Tibial nerve (tissue), 4 donors: ENCODE data around the gene DOC2A. TPM values are rescaled to one million over a fixed set of nuclear protein-coding genes. Genes with fewer than 3 reads are reported as not detected.

Experiments
- DNase-seq, 2 donors: peaks; one replicate each; pipeline ENCODE4 v3.0.0-alpha.2; 2019; ENCODE audit warnings: low spot score in 2 of 2
- H3K27ac ChIP-seq, 4 donors: fragments of 200-600 bp; sonication (generic) in 3 of 4; one replicate each; pipeline ENCODE4 v1.5.1; 2017 to 2019; ENCODE audit warnings: mild to moderate bottlenecking in 1 of 4
- H3K27me3 ChIP-seq, 2 donors: fragments of 200-600 bp; sonication (generic) in 1 of 2; one replicate each; pipeline versions ENCODE4 v1.5.1 to v1.6.0; 2017 to 2019
- H3K36me3 ChIP-seq, 3 donors: fragments of 200-600 bp; sonication (generic); one replicate each; pipeline ENCODE4 v1.5.1; 2018 to 2019
- H3K4me1 ChIP-seq, 4 donors: fragments of 200-600 bp; sonication (generic) in 3 of 4; one replicate each; pipeline ENCODE4 v1.5.1; 2017 to 2019
- H3K4me3 ChIP-seq, 4 donors: fragments of 200-600 bp; sonication (generic) in 3 of 4; one replicate each; pipeline ENCODE4 v1.5.1; 2017 to 2019; ENCODE audit warnings: mild to moderate bottlenecking in 1 of 4, moderate library complexity in 1 of 4
- H3K9me3 ChIP-seq, 4 donors: fragments of 200-600 bp; sonication (generic) in 3 of 4; one replicate each; pipeline ENCODE4 v1.5.1; 2017 to 2019
- EP300 ChIP-seq, 2 donors: sonication (generic); formaldehyde crosslinking; IDR thresholded peaks; one replicate each; pipeline ENCODE4 v1.6.1; 2017; ENCODE audit warnings: antibody characterized with exemption in 2 of 2, mild to moderate bottlenecking in 1 of 2
- POLR2A ChIP-seq, 2 donors: fragments of 450-650 bp; IDR thresholded peaks; one replicate each; pipeline ENCODE4 v1.6.1; 2017; ENCODE audit warnings: antibody characterized with exemption in 2 of 2, mild to moderate bottlenecking in 2 of 2, moderate library complexity in 2 of 2
- WGBS, 2 donors: methylation state at CpG; one replicate each; pipeline ENCODE4 v1.1.5; 2018; 5-methylcytosine and 5-hydroxymethylcytosine counted together
- total RNA-seq, 4 donors: library from RNA; depleted of rRNA; stranded (reverse); fragments of >200 nt; gene quantifications; one replicate each; pipeline ENCODE4 v1.1.0, GENCODE V29; 2016
- TF ChIP-seq, protein P1 (sequence below), 5 experiments: fragments of 200-600 bp in 3 of 5; fragments of 450-650 bp in 2 of 5; sonication (generic) in 3 of 5; IDR thresholded peaks; one replicate each; pipeline ENCODE4 v1.5.1; 2016 to 2019; ENCODE audit warnings: antibody characterized with exemption in 5 of 5, mild to moderate bottlenecking in 3 of 5, moderate library complexity in 2 of 5

Gene DOC2A
- total RNA-seq, 4 donors from 2014 or later = 0.44 to 4.2 (median 1.7) TPM

DNA sequence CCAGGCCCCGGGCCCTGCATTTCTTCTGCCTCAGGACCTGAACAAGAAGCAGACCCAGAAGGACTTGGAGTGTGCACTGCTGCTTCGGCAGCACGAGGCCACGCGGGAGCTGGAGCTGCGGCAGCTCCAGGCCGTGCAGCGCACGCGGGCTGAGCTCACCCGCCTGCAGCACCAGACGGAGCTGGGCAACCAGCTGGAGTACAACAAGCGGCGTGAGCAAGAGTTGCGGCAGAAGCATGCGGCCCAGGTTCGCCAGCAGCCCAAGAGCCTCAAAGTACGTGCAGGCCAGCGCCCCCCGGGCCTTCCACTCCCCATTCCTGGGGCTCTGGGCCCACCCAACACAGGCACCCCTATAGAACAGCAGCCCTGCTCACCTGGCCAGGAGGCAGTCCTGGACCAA, 24.6 kb downstream of the DOC2A start:
- no peak for TF ChIP-seq POLR2A (IDR thresholded peaks at IDR 0.05)
- TF ChIP-seq, protein P1, sequence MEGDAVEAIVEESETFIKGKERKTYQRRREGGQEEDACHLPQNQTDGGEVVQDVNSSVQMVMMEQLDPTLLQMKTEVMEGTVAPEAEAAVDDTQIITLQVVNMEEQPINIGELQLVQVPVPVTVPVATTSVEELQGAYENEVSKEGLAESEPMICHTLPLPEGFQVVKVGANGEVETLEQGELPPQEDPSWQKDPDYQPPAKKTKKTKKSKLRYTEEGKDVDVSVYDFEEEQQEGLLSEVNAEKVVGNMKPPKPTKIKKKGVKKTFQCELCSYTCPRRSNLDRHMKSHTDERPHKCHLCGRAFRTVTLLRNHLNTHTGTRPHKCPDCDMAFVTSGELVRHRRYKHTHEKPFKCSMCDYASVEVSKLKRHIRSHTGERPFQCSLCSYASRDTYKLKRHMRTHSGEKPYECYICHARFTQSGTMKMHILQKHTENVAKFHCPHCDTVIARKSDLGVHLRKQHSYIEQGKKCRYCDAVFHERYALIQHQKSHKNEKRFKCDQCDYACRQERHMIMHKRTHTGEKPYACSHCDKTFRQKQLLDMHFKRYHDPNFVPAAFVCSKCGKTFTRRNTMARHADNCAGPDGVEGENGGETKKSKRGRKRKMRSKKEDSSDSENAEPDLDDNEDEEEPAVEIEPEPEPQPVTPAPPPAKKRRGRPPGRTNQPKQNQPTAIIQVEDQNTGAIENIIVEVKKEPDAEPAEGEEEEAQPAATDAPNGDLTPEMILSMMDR (IDR thresholded peaks at IDR 0.05) = no peak
- TF ChIP-seq EP300 (IDR thresholded peaks at IDR 0.05) = no peak

GRCh38 chr16:29985271-29985811, 25.5 kb downstream of the DOC2A start:
- Histone ChIP-seq H3K36me3 (peaks cover 12 to 100% (median 55%) of the 10 kb centered on the region in 3 donors), H3K27ac (no peak overlapping the region), H3K27me3 (no peaks in the 10 kb centered on the region), H3K9me3 (no peaks in the 10 kb centered on the region), H3K4me3 (no peak overlapping the region), H3K4me1 (no peaks in the 10 kb centered on the region)
- TF ChIP-seq EP300 (IDR thresholded peaks at IDR 0.05) = no peak
- no peak for TF ChIP-seq POLR2A (IDR thresholded peaks at IDR 0.05)
- TF ChIP-seq, protein P1 (IDR thresholded peaks at IDR 0.05) = no peak
- 91 to 95% methylated on average over 28 of the region's 28 CpGs for WGBS, 2 donors
- DNase-seq = no peak

More for the DNA sequence above, 24.6 kb downstream of the DOC2A start:
- H3K4me3 ChIP-seq = no peak overlapping the region
- no peak overlapping the region for H3K27ac ChIP-seq
- H3K4me1 ChIP-seq = no peaks in the 10 kb centered on the region
- no peaks in the 10 kb centered on the region for H3K9me3 ChIP-seq
- 89 to 92% methylated on average over 16 to 20 of the region's 20 CpGs for WGBS, 2 donors
- no peak for DNase-seq
- H3K36me3 ChIP-seq = peaks cover 12 to 100% (median 63%) of the 10 kb centered on the region in 3 donors
- H3K27me3 ChIP-seq = no peaks in the 10 kb centered on the region

DNA sequence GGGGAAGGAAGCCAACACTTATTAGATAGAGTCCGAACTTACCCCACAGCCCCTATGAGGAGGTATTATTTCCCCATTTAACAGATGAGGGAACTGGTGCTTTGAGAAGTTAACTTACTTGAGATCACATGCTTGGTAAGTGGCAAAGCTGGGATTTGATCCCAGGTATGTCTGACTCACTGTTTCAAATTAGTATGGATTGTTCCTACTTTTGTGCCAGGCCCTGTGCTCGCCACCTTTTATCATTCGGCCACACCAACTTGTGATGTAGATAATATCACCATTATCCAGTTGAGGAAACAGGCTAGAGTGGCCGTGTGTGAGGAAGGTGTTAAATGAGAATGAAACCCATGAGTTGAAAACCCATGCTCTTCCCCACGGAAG, 26.1 kb downstream of the DOC2A start:
- WGBS, 2 donors = 85 to 90% methylated on average over 5 of the region's 5 CpGs
- DNase-seq = no peak
- TF ChIP-seq, protein P1 (IDR thresholded peaks at IDR 0.05) = no peak
- no peak for TF ChIP-seq POLR2A (IDR thresholded peaks at IDR 0.05)
- no peak for TF ChIP-seq EP300 (IDR thresholded peaks at IDR 0.05)
- Histone ChIP-seq H3K27ac (no peak overlapping the region), H3K4me1 (no peaks in the 10 kb centered on the region), H3K4me3 (no peak overlapping the region), H3K9me3 (no peaks in the 10 kb centered on the region), H3K36me3 (peaks cover 12 to 100% (median 55%) of the 10 kb centered on the region in 3 donors), H3K27me3 (no peaks in the 10 kb centered on the region)

- Histone ChIP-seq H3K4me1 (no peaks in the 10 kb centered on the region), H3K27me3 (no peaks in the 10 kb centered on the region), H3K4me3 (no peak overlapping the region), H3K36me3 (peaks cover 9 to 100% (median 58%) of the 10 kb centered on the region in 3 donors), H3K27ac (no peak overlapping the region), H3K9me3 (no peaks in the 10 kb centered on the region)
- 82 to 92% methylated on average over 6 of the region's 6 CpGs for WGBS, 2 donors
- TF ChIP-seq EP300 (IDR thresholded peaks at IDR 0.05) = no peak
- TF ChIP-seq, protein P1 (IDR thresholded peaks at IDR 0.05) = no peak
- no peak for TF ChIP-seq POLR2A (IDR thresholded peaks at IDR 0.05)
- DNase-seq = no peak
These were observed 26.6 kb downstream of the DOC2A start for GRCh38 chr16:29984137-29984763.

DNA sequence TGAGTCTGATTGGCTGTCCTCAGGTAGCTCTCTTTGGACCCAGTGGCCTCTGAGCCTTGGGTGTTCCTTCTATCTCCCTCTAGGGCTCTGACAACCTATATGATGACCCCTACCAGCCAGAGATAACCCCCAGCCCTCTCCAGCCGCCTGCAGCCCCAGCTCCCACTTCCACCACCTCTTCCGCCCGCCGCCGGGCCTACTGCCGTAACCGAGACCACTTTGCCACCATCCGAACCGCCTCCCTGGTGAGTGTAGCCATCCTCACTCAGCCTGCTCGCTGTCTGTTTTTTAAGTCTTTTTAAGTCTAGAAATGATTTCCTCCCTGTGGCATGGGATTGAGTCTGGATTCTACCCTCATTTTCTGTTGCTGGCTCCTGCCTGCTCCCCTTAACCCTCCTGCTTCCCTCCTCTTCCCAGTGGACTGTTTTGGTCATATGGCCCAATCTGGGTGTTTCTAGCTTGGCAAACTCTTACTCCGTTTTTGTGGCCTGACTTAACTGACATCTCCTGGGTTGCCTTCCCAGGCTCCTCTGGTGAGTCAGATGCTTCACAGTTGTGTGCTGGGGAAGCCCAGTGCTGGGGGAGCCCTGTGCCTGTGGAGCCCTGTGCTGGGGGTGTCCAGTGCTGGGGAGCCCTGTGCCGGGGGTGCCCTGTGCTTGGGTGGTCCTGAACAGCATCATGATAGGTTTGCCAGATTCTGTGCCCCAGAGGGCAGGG, 27.2 kb downstream of the DOC2A start:
- Histone ChIP-seq H3K27me3 (no peaks in the 10 kb centered on the region), H3K36me3 (peaks cover 9 to 100% (median 63%) of the 10 kb centered on the region in 3 donors), H3K4me3 (no peak overlapping the region), H3K9me3 (no peaks in the 10 kb centered on the region), H3K27ac (no peak overlapping the region), H3K4me1 (peaks cover 0 to under 1% (median 0%) of the 10 kb centered on the region in 4 donors)
- DNase-seq = no peak
- 85 to 88% methylated on average over 12 of the region's 12 CpGs for WGBS, 2 donors
- TF ChIP-seq POLR2A (IDR thresholded peaks at IDR 0.05) (no peak), EP300 (IDR thresholded peaks at IDR 0.05) (no peak)
- TF ChIP-seq, protein P1 (IDR thresholded peaks at IDR 0.05) = no peak
